Right lobe of liver (tissue), 6 donors: ENCODE results near the gene DOCK1. TPM values are rescaled to one million over a fixed set of nuclear protein-coding genes. Genes with fewer than 3 reads are reported as not detected.

Source experiments
- ATAC-seq, 4 donors: fragments of 200-7000 bp; cut with Tn5 transposase; one replicate each; pipeline ENCODE4 v1.9.1; 2020; ENCODE audit warnings: mild to moderate bottlenecking in 4 of 4, moderate library complexity in 4 of 4
- DNase-seq, 3 donors: peaks; one replicate each; pipeline ENCODE4 v3.0.0-alpha.2; 2020
- H3K27ac ChIP-seq, 3 donors: fragments of 200-600 bp; one replicate each; pipeline ENCODE4 v1.8.0; 2022
- H3K27me3 ChIP-seq, 2 donors: fragments of 200-600 bp; one replicate each; pipeline ENCODE4 v1.8.0; 2022
- H3K36me3 ChIP-seq, 4 donors: fragments of 200-600 bp; sonication (generic) in 1 of 4; one replicate each; pipeline versions ENCODE4 v1.5.1 to v1.8.0; 2017 to 2022; ENCODE audit warnings: control low read depth in 1 of 4
- H3K4me1 ChIP-seq, 4 donors: fragments of 200-600 bp; sonication (generic) in 1 of 4; one replicate each; pipeline versions ENCODE4 v1.5.1 to v1.8.0; 2017 to 2022; ENCODE audit warnings: control low read depth in 1 of 4
- H3K4me3 ChIP-seq, 3 donors: fragments of 200-600 bp; one replicate each; pipeline ENCODE4 v1.8.0; 2022
- H3K9me3 ChIP-seq, 4 donors: fragments of 200-600 bp; sonication (generic) in 1 of 4; one replicate each; pipeline versions ENCODE4 v1.5.1 to v1.8.0; 2017 to 2022; ENCODE audit warnings: control low read depth in 1 of 4
- CTCF ChIP-seq, 4 donors: fragments of 200-600 bp in 3 of 4; fragments of 450-650 bp in 1 of 4; IDR thresholded peaks; one replicate each; pipeline versions ENCODE4 v1.5.1 to v1.8.0; 2016 to 2022; ENCODE audit warnings: antibody characterized with exemption in 4 of 4, mild to moderate bottlenecking in 2 of 4
- POLR2A ChIP-seq: fragments of 450-650 bp; IDR thresholded peaks from one replicate; pipeline ENCODE4 v1.6.1; 2017; ENCODE audit warnings: antibody characterized with exemption, mild to moderate bottlenecking
- WGBS: methylation state at CpG from one replicate; pipeline ENCODE4 v1.1.6; 2018; ENCODE audit warnings: low coverage, low lambda C conversion rate; ENCODE audit not compliant: insufficient coverage; ENCODE audit errors: missing lambda C conversion rate; 5-methylcytosine and 5-hydroxymethylcytosine counted together
- intact Hi-C, 2 donors: fragments of 100-400 bp; cut with DNase I; formaldehyde crosslinking; loops; one replicate each; pipeline versions ENCODE4 v1.11.2 to v1.14.1; 2022
- total RNA-seq, 6 experiments: library from RNA; depleted of rRNA in 2 of 6; stranded (reverse); fragments of >200 nt in 2 of 6; fragmentation: NEBNext Ultra II Directional in 3 of 6; extraction: Animal tissue kit (Norgen Biotek cat#: 25700) in 3 of 6; gene quantifications; one replicate each; pipeline versions ENCODE4 v1.1.0 to v1.2.4, GENCODE V29; 2016 to 2023
- donor health status: DM: no; HTN: yes; CAD: no.
- donor health status: DM: no; HTN: no; CAD: no.
- donor health status: DM: no; HTN: no; CAD: no.
- donor health status: DM: no; HTN: yes; CAD: no.
- donor health status: DM: no; HTN: yes; CAD: no.

The DOCK1 gene
- total RNA-seq, 6 experiments from 2014 or later, result 13.8 to 17.8 (median 14.6) TPM

GRCh38 chr10:127034034-127034633 is 128.9 kb downstream of the DOCK1 start:
- TF ChIP-seq POLR2A (no peak), CTCF (IDR thresholded peaks at IDR 0.05) (no peak)
- intact Hi-C loops, result no loop called here
- WGBS, result 78% methylated on average over 3 of the region's 7 CpGs
- ATAC-seq, result no peak
- no peak overlapping the region for H3K4me3 ChIP-seq
- H3K36me3 ChIP-seq, result peaks cover 0 to 17% (median 0%) of the 10 kb centered on the region in 4 donors
- no peaks in the 10 kb centered on the region for H3K9me3 ChIP-seq
- no peak for DNase-seq
- H3K27me3 ChIP-seq, result no peaks in the 10 kb centered on the region
- no peak overlapping the region for H3K27ac ChIP-seq
- no peaks in the 10 kb centered on the region for H3K4me1 ChIP-seq

- H3K36me3 ChIP-seq, result peaks cover 0 to 17% (median 0%) of the 10 kb centered on the region in 4 donors
- intact Hi-C loops, result no loop called here
- H3K9me3 ChIP-seq, result no peaks in the 10 kb centered on the region
- H3K27me3 ChIP-seq, result no peaks in the 10 kb centered on the region
- ATAC-seq, result no peak
- no peak overlapping the region for H3K4me3 ChIP-seq
- WGBS, result 83% methylated on average over 1 of the region's 5 CpGs
- no peak for TF ChIP-seq POLR2A
- no peak overlapping the region for H3K27ac ChIP-seq
- H3K4me1 ChIP-seq, result no peaks in the 10 kb centered on the region
- no peak for DNase-seq
These were observed 129.6 kb downstream of the DOCK1 start for GRCh38 chr10:127034790-127035189.

GRCh38 chr10:127035827-127036226 is 130.6 kb downstream of the DOCK1 start:
- WGBS, result 95% methylated on average over 4 of the region's 4 CpGs
- intact Hi-C loops, result no loop called here
- Histone ChIP-seq H3K36me3 (peaks cover 0 to 21% (median 3%) of the 10 kb centered on the region in 4 donors), H3K27me3 (no peaks in the 10 kb centered on the region), H3K4me1 (no peaks in the 10 kb centered on the region), H3K9me3 (no peaks in the 10 kb centered on the region), H3K27ac (no peak overlapping the region), H3K4me3 (no peak overlapping the region)
- TF ChIP-seq CTCF (IDR thresholded peaks at IDR 0.05) (no peak), POLR2A (no peak)
- ATAC-seq (no peak), DNase-seq (no peak)

GRCh38 chr10:127036987-127037386 is 131.8 kb downstream of the DOCK1 start:
- Histone ChIP-seq H3K9me3 (no peaks in the 10 kb centered on the region), H3K36me3 (peaks cover 0 to 25% (median 3%) of the 10 kb centered on the region in 4 donors), H3K27ac (no peak overlapping the region), H3K27me3 (no peaks in the 10 kb centered on the region), H3K4me3 (no peak overlapping the region), H3K4me1 (no peaks in the 10 kb centered on the region)
- no peak for ATAC-seq
- WGBS, result 96% methylated on average over 4 of the region's 4 CpGs
- intact Hi-C loops, result no loop called here
- no peak for TF ChIP-seq POLR2A
- no peak for DNase-seq

GRCh38 chr10:127039435-127039834 is 134.2 kb downstream of the DOCK1 start:
- Histone ChIP-seq H3K9me3 (no peaks in the 10 kb centered on the region), H3K36me3 (peaks cover 0 to 13% (median 4%) of the 10 kb centered on the region in 4 donors), H3K27me3 (no peaks in the 10 kb centered on the region), H3K4me1 (no peaks in the 10 kb centered on the region), H3K27ac (no peak overlapping the region), H3K4me3 (no peak overlapping the region)
- WGBS, result 84% methylated on average over 8 of the region's 8 CpGs
- no peak for ATAC-seq
- no peak for TF ChIP-seq POLR2A
- TF ChIP-seq CTCF (IDR thresholded peaks at IDR 0.05), result no peak
- intact Hi-C loops, result no loop called here
- DNase-seq, result no peak
